Testis (tissue), 2 donors: Measurements from ENCODE around the gene KATNAL2.
"Not testable (repeated sequence)": the region's sequence is repeated elsewhere in the genome, so short reads cannot be mapped to it uniquely, and the experiment has no call there.

ENCODE experiments used
- POLR2A ChIP-seq: fragments of 450-650 bp; IDR thresholded peaks from one replicate; pipeline ENCODE4 v1.6.1; 2017; ENCODE audit warnings: antibody characterized with exemption, mild to moderate bottlenecking, moderate library complexity
- TF ChIP-seq, protein P1 (sequence below), 3 experiments: fragments of 450-650 bp in 2 of 3; fragments of 200-600 bp in 1 of 3; sonication (generic) in 1 of 3; IDR thresholded peaks; one replicate each; pipeline ENCODE4 v1.5.1; 2016 to 2019; ENCODE audit warnings: antibody characterized with exemption in 3 of 3, mild to moderate bottlenecking in 2 of 3, moderate library complexity in 1 of 3

DNA sequence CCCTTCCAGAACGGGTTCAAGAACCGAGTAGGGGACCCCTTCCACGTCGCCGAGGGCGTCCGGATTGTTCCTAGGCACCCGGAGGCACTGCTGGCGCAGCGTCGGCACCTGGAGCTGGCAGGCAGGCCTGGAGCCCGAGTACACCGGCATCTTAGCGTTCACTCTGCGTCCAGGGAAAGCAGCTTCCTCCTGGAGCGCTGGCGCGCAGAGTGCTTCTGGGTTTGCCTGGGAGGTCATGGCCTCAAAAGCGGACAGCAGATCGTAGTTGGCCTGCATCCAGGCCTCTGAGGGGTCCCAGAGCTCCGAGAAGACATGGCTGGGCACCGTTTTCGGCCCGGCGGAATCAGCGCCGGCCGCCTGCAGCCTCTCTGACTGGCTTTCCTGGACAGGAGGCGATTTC is 105.4 kb downstream of the KATNAL2 start:
- TF ChIP-seq, protein P1, sequence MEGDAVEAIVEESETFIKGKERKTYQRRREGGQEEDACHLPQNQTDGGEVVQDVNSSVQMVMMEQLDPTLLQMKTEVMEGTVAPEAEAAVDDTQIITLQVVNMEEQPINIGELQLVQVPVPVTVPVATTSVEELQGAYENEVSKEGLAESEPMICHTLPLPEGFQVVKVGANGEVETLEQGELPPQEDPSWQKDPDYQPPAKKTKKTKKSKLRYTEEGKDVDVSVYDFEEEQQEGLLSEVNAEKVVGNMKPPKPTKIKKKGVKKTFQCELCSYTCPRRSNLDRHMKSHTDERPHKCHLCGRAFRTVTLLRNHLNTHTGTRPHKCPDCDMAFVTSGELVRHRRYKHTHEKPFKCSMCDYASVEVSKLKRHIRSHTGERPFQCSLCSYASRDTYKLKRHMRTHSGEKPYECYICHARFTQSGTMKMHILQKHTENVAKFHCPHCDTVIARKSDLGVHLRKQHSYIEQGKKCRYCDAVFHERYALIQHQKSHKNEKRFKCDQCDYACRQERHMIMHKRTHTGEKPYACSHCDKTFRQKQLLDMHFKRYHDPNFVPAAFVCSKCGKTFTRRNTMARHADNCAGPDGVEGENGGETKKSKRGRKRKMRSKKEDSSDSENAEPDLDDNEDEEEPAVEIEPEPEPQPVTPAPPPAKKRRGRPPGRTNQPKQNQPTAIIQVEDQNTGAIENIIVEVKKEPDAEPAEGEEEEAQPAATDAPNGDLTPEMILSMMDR (IDR thresholded peaks at IDR 0.05) = not testable (repeated sequence)
- not testable (repeated sequence) for TF ChIP-seq POLR2A
